HepG2 (cell line): ENCODE data around the gene NSF. TPM values are rescaled to one million over a fixed set of nuclear protein-coding genes. Genes with fewer than 3 reads are reported as not detected.
"Not testable (repeated sequence)": the region's sequence is repeated elsewhere in the genome, so short reads cannot be mapped to it uniquely, and the experiment has no call there.

Source experiments
- ATAC-seq: fragments of 200-7000 bp; cut with Tn5 transposase; 3 replicates; pipeline ENCODE4 v1.9.1; 2020; ENCODE audit warnings: mild to moderate bottlenecking, moderate library complexity
- BruUV-seq: library from RNA; stranded (reverse); fragments of 400-500 nt; replicated peaks from 2 replicates; lab custom pipeline; 2021; lab: Mats Ljungman, UMichigan
- CTCF ChIA-PET: fragments of 300-600 bp; formaldehyde crosslinking; extraction: SDS; loops from one replicate; lab custom pipeline; 2021; ENCODE audit warnings: low total read pairs, inconsistent platforms, low intra/inter-chr PET ratio; lab: Yijun Ruan, JAX
- POLR2A ChIA-PET: fragments of 350-600 bp; sonication (Branson Sonifier 250); formaldehyde crosslinking; loops from one replicate; lab custom pipeline; 2020; ENCODE audit warnings: antibody characterized with exemption, inconsistent platforms; lab: Yijun Ruan, JAX
- DNase-seq: peaks from one replicate; pipeline ENCODE4 v3.0.0-alpha.2; 2015; ENCODE audit warnings: low spot score
- FAIRE-seq: peaks from 3 replicates; lab custom pipeline; 2011; peaks lifted over from hg19 to GRCh38; lab: Jason Lieb, UNC
- H2AFZ ChIP-seq: one replicate; pipeline ENCODE4 v1.6.1; 2011; ENCODE audit warnings: low read length, inconsistent platforms
- H3K27ac ChIP-seq: fragments of 300-600 bp; 3 replicates; pipeline ENCODE4 v1.8.0; 2011; ENCODE audit warnings: mixed run types, mild to moderate bottlenecking, mixed read lengths, low read length, inconsistent platforms; ENCODE audit not compliant: insufficient read depth; ENCODE audit errors: extremely low read length
- H3K27me3 ChIP-seq, 2 experiments: fragments of 200-600 bp in 1 of 2; 2 replicates in 1 of 2; 3 replicates in 1 of 2; pipeline versions ENCODE4 v1.6.0 to v1.8.0; 2011; ENCODE audit warnings: low read length in 2 of 2, mild to moderate bottlenecking in 2 of 2, moderate library complexity in 2 of 2, inconsistent platforms in 1 of 2; ENCODE audit not compliant: insufficient read depth in 2 of 2, control insufficient read depth in 1 of 2
- H3K36me3 ChIP-seq, 2 experiments: fragments of 200-600 bp in 1 of 2; replicated peaks in 1 of 2; 2 replicates in 1 of 2; 3 replicates in 1 of 2; pipeline versions ENCODE4 v1.5.1 to v1.8.0; 2011; ENCODE audit warnings: low read length in 2 of 2, inconsistent platforms in 1 of 2; ENCODE audit not compliant: insufficient read depth in 2 of 2, control insufficient read depth in 1 of 2
- H3K4me1 ChIP-seq: 2 replicates; pipeline ENCODE4 v1.5.1; 2012; ENCODE audit warnings: low read length, inconsistent platforms; ENCODE audit not compliant: insufficient read depth
- H3K4me2 ChIP-seq: 2 replicates; pipeline ENCODE4 v1.6.0; 2011; ENCODE audit warnings: low read depth, low read length, inconsistent platforms
- H3K4me3 ChIP-seq, 3 experiments: fragments of 200-600 bp in 1 of 3; sonication (generic), shearing (Covaris generic) in 1 of 3; replicated peaks in 1 of 3; 2 replicates each; pipeline ENCODE4 v1.5.1; 2011 to 2016; ENCODE audit warnings: low read length in 3 of 3, inconsistent platforms in 2 of 3, low read depth in 2 of 3, mild to moderate bottlenecking in 2 of 3, control low read depth in 1 of 3, mixed read lengths in 1 of 3; ENCODE audit not compliant: insufficient read depth in 1 of 3
- H3K79me2 ChIP-seq: one replicate; pipeline ENCODE4 v1.6.1; 2011; ENCODE audit warnings: low read length, inconsistent platforms; ENCODE audit not compliant: insufficient read depth
- H3K9ac ChIP-seq: 2 replicates; pipeline ENCODE4 v1.6.0; 2011; ENCODE audit warnings: mild to moderate bottlenecking, low read depth, low read length, inconsistent platforms; ENCODE audit not compliant: insufficient read depth
- H3K9me3 ChIP-seq: 2 replicates; pipeline ENCODE4 v1.5.1; 2012; ENCODE audit warnings: mild to moderate bottlenecking, low read length
- H4K20me1 ChIP-seq: 2 replicates; pipeline ENCODE4 v1.6.0; 2011; ENCODE audit warnings: inconsistent platforms, mild to moderate bottlenecking, low read length, moderate library complexity; ENCODE audit not compliant: insufficient read depth
- WGBS: methylation state at CpG from one replicate; pipeline ENCODE4 v1.1.6; 2017; ENCODE audit warnings: low lambda C conversion rate; 5-methylcytosine and 5-hydroxymethylcytosine counted together
- in situ Hi-C: cut with HindIII; loops from 2 replicates; pipeline ENCODE4 v1.10.0; 2017; ENCODE audit warnings: low pct_unique_long_range_greater_than_20kb; ENCODE audit not compliant: extremely low pct_ligation_motif_present
- intact Hi-C: fragments of 100-400 bp; cut with micrococcal nuclease; formaldehyde crosslinking; loops from one replicate; pipeline ENCODE4 v1.10.0; 2022; ENCODE audit not compliant: unreplicated experiment
- polyA plus RNA-seq, 8 experiments: library from polyadenylated mRNA; depleted of rRNA in 3 of 8; stranded (reverse) in 7 of 8; unstranded in 1 of 8; fragments of >200 nt; fragmentation: Illumina TruSeq in 4 of 8; extraction: Trizol in 4 of 8; gene quantifications; 2 replicates each; pipeline versions ENCODE4 v1.2.1 to v1.2.3, GENCODE V29; 2011 to 2016; ENCODE audit warnings: low read depth in 4 of 8, missing spikeins in 1 of 8, mixed read lengths in 1 of 8; ENCODE audit not compliant: insufficient read depth in 1 of 8
- total RNA-seq, 5 experiments: library from RNA; depleted of rRNA; stranded (reverse); fragments of >200 nt; fragmentation: Illumina TruSeq; extraction: Trizol; gene quantifications; 2 replicates each; pipeline ENCODE4 v1.2.3, GENCODE V29; 2016; ENCODE audit warnings: low read depth in 1 of 5

NSF gene
- total and polyA plus RNA-seq, 2 of the 13 experiments (the other 11 are each of a cell fraction or from before 2014, with no cell fraction given), result 21.9 to 37.8 TPM

DNA sequence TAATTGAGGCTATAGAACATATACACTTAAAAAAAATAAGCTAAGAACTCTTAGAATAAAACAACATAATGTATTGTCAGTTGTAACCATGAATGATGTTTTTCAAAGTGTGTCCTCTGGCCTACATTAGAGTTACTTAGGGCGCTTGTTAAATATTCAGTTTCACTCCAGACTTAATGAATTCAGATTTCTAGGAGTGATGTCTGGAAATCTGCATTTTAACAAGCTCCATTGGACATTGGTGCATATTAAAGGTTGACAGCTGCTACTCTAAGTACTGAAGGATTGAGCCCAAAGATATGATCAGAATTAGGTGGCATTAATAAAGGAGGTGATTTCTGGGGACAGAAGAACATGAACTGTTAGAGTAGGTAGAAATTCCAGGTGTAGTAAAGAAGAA lies 72.7 kb downstream of the NSF start:
- H3K36me3 ChIP-seq, H3K27me3 ChIP-seq, ATAC-seq, H4K20me1 ChIP-seq, H3K79me2 ChIP-seq, FAIRE-seq, H3K9ac ChIP-seq, POLR2A ChIA-PET, H3K9me3 ChIP-seq, intact Hi-C loops, in situ Hi-C loops, H3K4me1 ChIP-seq, H3K4me2 ChIP-seq, CTCF ChIA-PET, H3K4me3 ChIP-seq, H2AFZ ChIP-seq, DNase-seq, H3K27ac ChIP-seq: not testable (repeated sequence)
- no CpG with 5 or more reads among the region's 1 CpG for WGBS
- TSS peak; percentile 21 for BruUV-seq

- H3K9ac ChIP-seq, POLR2A ChIA-PET, ATAC-seq, intact Hi-C loops, CTCF ChIA-PET, H4K20me1 ChIP-seq, FAIRE-seq, H3K27me3 ChIP-seq, H2AFZ ChIP-seq, H3K27ac ChIP-seq, H3K9me3 ChIP-seq, in situ Hi-C loops, H3K4me1 ChIP-seq, H3K4me3 ChIP-seq, H3K36me3 ChIP-seq, H3K79me2 ChIP-seq, H3K4me2 ChIP-seq, BruUV-seq, DNase-seq: not testable (repeated sequence)
- WGBS, result no CpG with 5 or more reads among the region's 2 CpGs
These were observed 73.1 kb downstream of the NSF start for GRCh38 chr17:46663552-46663951.

GRCh38 chr17:46665969-46666368 lies 75.5 kb downstream of the NSF start:
- H3K9me3 ChIP-seq, H3K4me3 ChIP-seq, H3K79me2 ChIP-seq, H3K9ac ChIP-seq, H4K20me1 ChIP-seq, H3K27ac ChIP-seq, FAIRE-seq, POLR2A ChIA-PET, H3K4me1 ChIP-seq, ATAC-seq, DNase-seq, H3K27me3 ChIP-seq, CTCF ChIA-PET, BruUV-seq, intact Hi-C loops, H3K36me3 ChIP-seq, H2AFZ ChIP-seq, in situ Hi-C loops, H3K4me2 ChIP-seq: not testable (repeated sequence)
- WGBS, result 83% methylated on average over 4 of the region's 5 CpGs

- no CpG with 5 or more reads among the region's 4 CpGs for WGBS
- BruUV-seq, H3K27me3 ChIP-seq, H3K27ac ChIP-seq, FAIRE-seq, H3K4me2 ChIP-seq, intact Hi-C loops, ATAC-seq, H3K9me3 ChIP-seq, DNase-seq, H3K9ac ChIP-seq, H4K20me1 ChIP-seq, H3K36me3 ChIP-seq, H3K79me2 ChIP-seq, H3K4me3 ChIP-seq, H3K4me1 ChIP-seq, CTCF ChIA-PET, POLR2A ChIA-PET, H2AFZ ChIP-seq, in situ Hi-C loops: not testable (repeated sequence)
These were observed 80.3 kb downstream of the NSF start for GRCh38 chr17:46670789-46671188.
